C4-2B (cell line): ENCODE data around the gene OSGEP.
A peak's percentile ranks its signal among the peaks of the same experiment; 100 is the strongest.

Experiments
- H3K27ac ChIP-seq: fragments of 450-650 bp; 2 replicates; pipeline ENCODE4 v1.5.1; 2017
- CTCF ChIP-seq: fragments of 450-650 bp; conservative IDR thresholded peaks from 2 replicates; pipeline ENCODE4 v1.5.1; 2017; ENCODE audit warnings: mild to moderate bottlenecking
- ZFX ChIP-seq: fragments of 450-650 bp; IDR thresholded peaks from 2 replicates; pipeline ENCODE4 v1.6.1; 2017

The OSGEP gene

DNA sequence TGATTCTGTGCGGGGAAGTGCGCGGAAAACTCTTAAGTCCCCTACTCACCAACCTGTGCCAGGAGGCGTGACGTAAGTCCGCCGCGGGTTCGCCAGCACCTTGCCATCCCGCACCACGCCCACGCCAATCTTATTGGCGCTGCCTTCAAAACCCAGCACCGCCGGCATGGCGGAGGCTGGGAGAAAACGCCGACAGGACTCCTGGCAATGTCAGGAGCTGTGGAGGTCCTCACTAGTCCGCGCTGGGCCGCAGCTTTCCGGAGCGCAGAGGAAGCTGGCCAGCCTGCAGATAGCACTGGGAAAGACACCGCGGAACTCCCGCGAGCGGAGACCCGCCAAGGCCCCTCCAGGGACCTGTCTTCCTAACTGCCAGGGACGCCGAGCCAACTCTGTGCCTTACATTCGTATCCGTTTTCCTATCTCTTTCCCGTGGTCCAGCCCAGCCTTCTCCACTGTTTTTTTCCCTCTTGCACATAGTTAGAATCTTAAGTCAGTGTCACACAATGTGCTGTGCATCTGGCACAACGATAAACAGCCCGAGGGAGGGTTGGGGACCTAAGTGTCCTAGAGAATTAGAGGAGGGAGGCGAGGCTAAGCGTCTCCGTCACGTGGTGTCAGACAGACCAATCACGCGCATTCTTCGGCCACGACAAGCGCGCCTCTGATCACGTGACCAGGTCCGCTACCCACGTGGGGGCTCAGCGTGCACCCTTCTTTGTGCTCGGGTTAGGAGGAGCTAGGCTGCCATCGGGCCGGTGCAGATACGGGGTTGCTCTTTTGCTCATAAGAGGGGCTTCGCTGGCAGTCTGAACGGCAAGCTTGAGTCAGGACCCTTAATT, at the start of gene OSGEP, which contains the start of gene APEX1:
Gene OSGEP, minus strand, starts transcription at position 297 of the 839 bp plus-strand sequence. Its CDS starts 129 bp downstream, at position 168.
Gene APEX1, plus strand, starts transcription at position 711 of the 839 bp plus-strand sequence. CDS start 420 bp downstream, outside the sequence.
- H3K27ac ChIP-seq = peak within 1 kb of the TSS; percentile 93
- TF ChIP-seq CTCF (no peak), ZFX (peak; percentile 42; the same call in 1 of the 2 replicates)

- no peak for TF ChIP-seq CTCF
- no peak for TF ChIP-seq ZFX
These were observed 49.3 kb upstream of the OSGEP start for GRCh38 chr14:20503898-20504297.

GRCh38 chr14:20501346-20501745, 46.7 kb upstream of the OSGEP start:
- TF ChIP-seq ZFX = no peak
- TF ChIP-seq CTCF = no peak
- H3K27ac ChIP-seq = no peak overlapping the region

More at GRCh38 chr14:20503898-20504297, 49.3 kb upstream of the OSGEP start:
- no peak overlapping the region for H3K27ac ChIP-seq

DNA sequence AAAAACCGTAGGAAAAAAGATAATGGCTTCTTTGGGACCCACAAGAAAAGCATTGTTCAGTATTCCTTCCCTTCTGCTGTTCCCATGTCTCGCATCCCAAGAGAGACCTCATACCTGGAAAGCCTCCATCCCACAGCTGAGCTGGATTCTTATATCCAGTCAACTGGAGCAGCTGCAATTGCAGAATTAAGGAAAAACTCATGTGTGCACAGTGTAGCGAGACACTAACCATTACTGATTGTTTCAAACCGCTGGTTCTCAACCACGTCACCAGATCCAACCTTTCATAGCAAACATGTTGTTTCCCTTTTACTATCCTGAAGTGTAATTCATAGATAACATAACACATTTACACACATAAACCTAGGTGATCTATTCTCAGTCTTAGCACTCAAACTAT, 45.3 kb upstream of the OSGEP start:
- no peak overlapping the region for H3K27ac ChIP-seq

GRCh38 chr14:20499108-20499507, 44.5 kb upstream of the OSGEP start:
- no peak for TF ChIP-seq ZFX
- TF ChIP-seq CTCF = no peak
- no peak overlapping the region for H3K27ac ChIP-seq

More for the DNA sequence above, 45.3 kb upstream of the OSGEP start:
- TF ChIP-seq ZFX = no peak
- TF ChIP-seq CTCF = no peak

- no peak overlapping the region for H3K27ac ChIP-seq
- no peak for TF ChIP-seq ZFX
- no peak for TF ChIP-seq CTCF
These were observed 44.0 kb upstream of the OSGEP start for GRCh38 chr14:20498622-20499021.
